DOHH2 (cell line): ENCODE data around the gene SLC22A31.
"Not testable (repeated sequence)": the region's sequence is repeated elsewhere in the genome, so short reads cannot be mapped to it uniquely, and the experiment has no call there.

Experiments
- H3F3A ChIP-seq: fragments of 200-600 bp; sonication (generic), shearing (Covaris generic); 2 replicates; pipeline ENCODE4 v1.6.0; 2016; ENCODE audit warnings: antibody characterized with exemption, mild to moderate bottlenecking; ENCODE audit not compliant: control insufficient read depth, insufficient read depth
- H3K27ac ChIP-seq: fragments of 200-600 bp; sonication (generic); 2 replicates; pipeline ENCODE4 v1.5.1; 2014; ENCODE audit warnings: low read depth, mild to moderate bottlenecking, low read length, moderate library complexity
- H3K27me3 ChIP-seq: fragments of 200-600 bp; sonication (generic); 2 replicates; pipeline ENCODE4 v1.6.1; 2014; ENCODE audit warnings: mild to moderate bottlenecking, low read length, mixed read lengths; ENCODE audit not compliant: control insufficient read depth
- H3K36me3 ChIP-seq: fragments of 200-600 bp; sonication (generic); 2 replicates; pipeline ENCODE4 v1.6.1; 2014; ENCODE audit warnings: mild to moderate bottlenecking, low read length, moderate library complexity, mixed read lengths; ENCODE audit not compliant: control insufficient read depth
- H3K4me1 ChIP-seq: fragments of 200-600 bp; sonication (generic); 2 replicates; pipeline ENCODE4 v1.6.1; 2014; ENCODE audit warnings: mild to moderate bottlenecking, low read length, mixed read lengths; ENCODE audit not compliant: control insufficient read depth
- H3K4me2 ChIP-seq: fragments of 200-600 bp; sonication (generic); 2 replicates; pipeline ENCODE4 v1.6.0; 2014; ENCODE audit warnings: mild to moderate bottlenecking, low read length, moderate library complexity
- H3K4me3 ChIP-seq: fragments of 200-600 bp; sonication (generic); 2 replicates; pipeline ENCODE4 v1.5.1; 2014; ENCODE audit warnings: mild to moderate bottlenecking, low read length, mixed read lengths
- H3K79me2 ChIP-seq: fragments of 200-600 bp; sonication (generic); 2 replicates; pipeline ENCODE4 v1.6.1; 2014; ENCODE audit warnings: mild to moderate bottlenecking, low read length, mixed read lengths; ENCODE audit not compliant: control insufficient read depth
- H3K9me2 ChIP-seq: fragments of 200-600 bp; sonication (generic); replicated peaks from 2 replicates; pipeline ENCODE4 v1.6.1; 2014; ENCODE audit warnings: mild to moderate bottlenecking, low read length, mixed read lengths; ENCODE audit not compliant: control insufficient read depth
- H3K9me3 ChIP-seq: fragments of 200-600 bp; sonication (generic); 2 replicates; pipeline ENCODE4 v1.6.1; 2014; ENCODE audit warnings: antibody characterized with exemption, low read length, mixed read lengths; ENCODE audit not compliant: control insufficient read depth, insufficient read depth
- H4K20me1 ChIP-seq: fragments of 200-600 bp; sonication (generic); 2 replicates; pipeline ENCODE4 v1.6.0; 2014; ENCODE audit warnings: low read depth, mild to moderate bottlenecking, antibody characterized with exemption, low read length, moderate library complexity; ENCODE audit not compliant: control insufficient read depth, insufficient read depth
- CTCF ChIP-seq: fragments of 200-600 bp; sonication (generic); IDR thresholded peaks from one replicate; pipeline ENCODE4 v1.5.1; 2014; ENCODE audit warnings: antibody characterized with exemption, mild to moderate bottlenecking, low read depth, low read length; ENCODE audit not compliant: poor library complexity, severe bottlenecking
- EZH2phosphoT487 ChIP-seq: fragments of 200-600 bp; sonication (generic); IDR thresholded peaks from 2 replicates; pipeline ENCODE4 v1.6.1; 2017; ENCODE audit warnings: borderline replicate concordance, mild to moderate bottlenecking, antibody characterized with exemption, low read length, moderate library complexity, mixed read lengths

The SLC22A31 gene

GRCh38 chr16:89246903-89247733 is 46.8 kb upstream of the SLC22A31 start:
- TF ChIP-seq CTCF (no peak), EZH2phosphoT487 (no peak)
- Histone ChIP-seq H3K27ac (no peak overlapping the region), H3K4me2 (peak overlapping the region; percentile 57)

GRCh38 chr16:89246383-89246902 is 46.1 kb upstream of the SLC22A31 start:
- Histone ChIP-seq H3K27me3 (no peaks in the 10 kb centered on the region), H3K4me1 (peaks cover 16% of the 10 kb centered on the region), H3K4me3 (no peak overlapping the region), H3K9me2 (no peaks in the 10 kb centered on the region), H3K36me3 (no peaks in the 10 kb centered on the region), H3K27ac (no peak overlapping the region), H3K79me2 (peaks cover 9% of the 10 kb centered on the region), H3F3A (0 out of 2 replicates have a peak, but pooled peaks cover 4% of the 10 kb centered on the region), H3K9me3 (no peaks in the 10 kb centered on the region; the same call in 1 of the 2 replicates), H4K20me1 (no peaks in the 10 kb centered on the region), H3K4me2 (no peak overlapping the region)
- TF ChIP-seq CTCF = no peak
- no peak for TF ChIP-seq EZH2phosphoT487

More at GRCh38 chr16:89246903-89247733, 46.8 kb upstream of the SLC22A31 start:
- Histone ChIP-seq H3K36me3 (no peaks in the 10 kb centered on the region), H3K4me1 (peaks cover 16% of the 10 kb centered on the region), H3K4me3 (peak overlapping the region; percentile 51), H3F3A (0 out of 2 replicates have a peak, but pooled peaks cover 2% of the 10 kb centered on the region), H3K27me3 (no peaks in the 10 kb centered on the region), H3K79me2 (peaks cover 4% of the 10 kb centered on the region; the same call in 1 of the 2 replicates), H3K9me2 (no peaks in the 10 kb centered on the region), H4K20me1 (no peaks in the 10 kb centered on the region), H3K9me3 (no peaks in the 10 kb centered on the region; the same call in 1 of the 2 replicates)

GRCh38 chr16:89244754-89245153 is 44.4 kb upstream of the SLC22A31 start:
- Histone ChIP-seq H3K4me2 (no peak overlapping the region), H3K9me3 (peaks cover 3% of the 10 kb centered on the region; the same call in 1 of the 2 replicates), H3K4me1 (peaks cover 26% of the 10 kb centered on the region), H3K36me3 (peaks cover 3% of the 10 kb centered on the region; the same call in 1 of the 2 replicates), H3K27me3 (no peaks in the 10 kb centered on the region), H3K9me2 (no peaks in the 10 kb centered on the region), H4K20me1 (no peaks in the 10 kb centered on the region), H3K27ac (no peak overlapping the region), H3K79me2 (peaks cover 12% of the 10 kb centered on the region), H3K4me3 (no peak overlapping the region), H3F3A (peaks cover 5% of the 10 kb centered on the region; the same call in 1 of the 2 replicates)
- no peak for TF ChIP-seq CTCF
- no peak for TF ChIP-seq EZH2phosphoT487

- peaks cover 26% of the 10 kb centered on the region for H3K4me1 ChIP-seq
- H3K9me2 ChIP-seq, H3K9me3 ChIP-seq, H4K20me1 ChIP-seq, H3K36me3 ChIP-seq, H3K4me3 ChIP-seq, H3K4me2 ChIP-seq, H3F3A ChIP-seq, H3K27me3 ChIP-seq, H3K27ac ChIP-seq: not testable (repeated sequence)
- peaks cover 12% of the 10 kb centered on the region for H3K79me2 ChIP-seq
These were observed 43.9 kb upstream of the SLC22A31 start for GRCh38 chr16:89244264-89244663.
